ENCODE data around the gene SYNDIG1L.

DNA sequence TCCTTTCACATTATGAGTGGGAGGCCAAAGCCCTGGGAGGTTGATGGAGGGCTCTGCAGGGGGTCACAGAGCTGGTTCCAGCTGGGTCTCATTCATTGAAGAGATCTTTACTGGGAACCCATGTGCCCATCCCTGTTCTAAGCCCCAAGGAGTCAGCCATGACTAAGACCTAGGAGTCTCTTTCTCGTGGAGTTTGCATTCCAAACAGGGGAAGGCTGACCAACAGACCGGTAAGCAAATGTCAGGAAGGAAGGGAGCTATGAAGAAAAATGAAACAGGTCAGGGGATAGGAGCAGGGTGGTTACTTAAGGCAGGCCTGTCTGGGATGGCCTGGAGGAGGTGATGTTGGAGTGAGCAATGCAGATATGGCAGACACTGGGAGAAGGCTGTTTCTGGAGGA, 31.5 kb downstream of the SYNDIG1L start:
- no peak for TF ChIP-seq POLR2A (IDR thresholded peaks at IDR 0.05)
- TF ChIP-seq, protein P1, sequence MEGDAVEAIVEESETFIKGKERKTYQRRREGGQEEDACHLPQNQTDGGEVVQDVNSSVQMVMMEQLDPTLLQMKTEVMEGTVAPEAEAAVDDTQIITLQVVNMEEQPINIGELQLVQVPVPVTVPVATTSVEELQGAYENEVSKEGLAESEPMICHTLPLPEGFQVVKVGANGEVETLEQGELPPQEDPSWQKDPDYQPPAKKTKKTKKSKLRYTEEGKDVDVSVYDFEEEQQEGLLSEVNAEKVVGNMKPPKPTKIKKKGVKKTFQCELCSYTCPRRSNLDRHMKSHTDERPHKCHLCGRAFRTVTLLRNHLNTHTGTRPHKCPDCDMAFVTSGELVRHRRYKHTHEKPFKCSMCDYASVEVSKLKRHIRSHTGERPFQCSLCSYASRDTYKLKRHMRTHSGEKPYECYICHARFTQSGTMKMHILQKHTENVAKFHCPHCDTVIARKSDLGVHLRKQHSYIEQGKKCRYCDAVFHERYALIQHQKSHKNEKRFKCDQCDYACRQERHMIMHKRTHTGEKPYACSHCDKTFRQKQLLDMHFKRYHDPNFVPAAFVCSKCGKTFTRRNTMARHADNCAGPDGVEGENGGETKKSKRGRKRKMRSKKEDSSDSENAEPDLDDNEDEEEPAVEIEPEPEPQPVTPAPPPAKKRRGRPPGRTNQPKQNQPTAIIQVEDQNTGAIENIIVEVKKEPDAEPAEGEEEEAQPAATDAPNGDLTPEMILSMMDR (IDR thresholded peaks at IDR 0.05), result no peak
